Hematopoietic multipotent progenitor cell treated with erythropoietin and hydrocortisone succinate and interleukin-3 and kit ligand, for 6 days (in vitro differentiated cells): Measurements from ENCODE around the gene ZNF827.

ENCODE experiments used
- DNase-seq: peaks from one replicate; pipeline ENCODE4 v3.0.0-alpha.2; 2015

The ZNF827 gene

DNA sequence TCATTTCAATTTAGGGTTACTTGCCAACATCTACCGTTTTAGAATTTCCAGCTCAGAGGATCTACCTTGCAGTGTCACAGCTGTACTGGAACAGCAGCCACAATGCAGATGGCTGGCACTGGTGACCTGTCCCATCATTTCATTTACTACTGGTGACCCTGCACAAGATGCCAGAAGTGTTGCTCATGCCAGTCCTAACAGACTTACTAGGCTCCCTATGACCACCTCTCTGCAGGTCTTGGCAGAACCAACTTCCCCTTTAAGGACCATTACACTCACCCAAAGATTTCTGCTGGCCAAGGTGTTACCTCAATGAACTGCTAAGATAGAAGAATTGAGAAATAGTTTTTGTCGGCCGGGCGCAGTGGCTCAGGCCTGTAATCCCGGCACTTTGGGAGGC lies 151.8 kb downstream of the ZNF827 start:
- no peak for DNase-seq

DNA sequence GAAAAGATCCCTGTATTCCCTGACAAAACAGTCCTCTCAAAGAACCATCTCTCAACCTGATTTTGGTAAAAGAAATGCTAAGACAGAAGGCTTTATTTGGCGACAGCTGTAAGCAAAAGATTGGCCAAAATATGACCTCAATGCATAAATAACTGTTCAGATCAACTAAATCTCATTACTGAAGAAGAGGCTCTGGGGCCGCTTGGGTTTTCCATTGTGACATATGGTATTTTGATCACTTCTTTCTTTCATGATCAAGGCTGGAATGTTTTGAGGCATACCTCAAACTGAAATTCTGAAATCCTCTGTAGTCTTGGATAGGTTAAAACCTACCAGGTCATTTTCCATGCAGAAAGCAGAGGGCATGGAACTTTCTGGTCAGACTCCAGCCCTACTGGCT lies 152.4 kb downstream of the ZNF827 start:
- DNase-seq: no peak

DNA sequence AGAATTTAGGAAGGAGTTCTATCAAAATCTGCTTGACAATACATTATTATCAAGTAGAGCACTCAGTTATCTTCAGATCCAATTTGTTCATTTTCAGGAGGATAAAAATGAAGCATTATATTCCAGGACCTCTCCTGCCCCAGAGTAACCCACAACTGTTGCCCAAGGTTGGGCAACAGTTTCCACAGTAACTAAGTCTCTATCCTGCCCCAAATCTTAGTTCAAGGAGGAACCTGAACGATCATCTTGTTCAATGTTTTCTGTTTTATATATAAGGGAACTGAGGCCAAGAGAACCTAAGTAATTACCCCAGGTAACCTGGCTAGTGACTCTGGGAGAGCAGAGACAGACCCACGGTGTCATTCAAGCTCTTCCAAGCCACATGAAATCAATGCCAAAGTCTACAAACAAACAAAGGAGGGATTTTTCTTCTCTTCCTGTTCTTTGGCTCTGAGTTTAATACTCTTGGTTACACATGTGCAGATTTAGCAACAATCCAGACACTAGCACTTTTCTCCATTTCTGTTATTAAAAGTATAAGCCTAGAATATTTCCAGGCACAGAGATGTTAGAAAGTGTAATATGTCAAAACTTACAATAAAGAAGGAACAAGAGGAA lies 153.1 kb downstream of the ZNF827 start:
- DNase-seq: no peak

DNA sequence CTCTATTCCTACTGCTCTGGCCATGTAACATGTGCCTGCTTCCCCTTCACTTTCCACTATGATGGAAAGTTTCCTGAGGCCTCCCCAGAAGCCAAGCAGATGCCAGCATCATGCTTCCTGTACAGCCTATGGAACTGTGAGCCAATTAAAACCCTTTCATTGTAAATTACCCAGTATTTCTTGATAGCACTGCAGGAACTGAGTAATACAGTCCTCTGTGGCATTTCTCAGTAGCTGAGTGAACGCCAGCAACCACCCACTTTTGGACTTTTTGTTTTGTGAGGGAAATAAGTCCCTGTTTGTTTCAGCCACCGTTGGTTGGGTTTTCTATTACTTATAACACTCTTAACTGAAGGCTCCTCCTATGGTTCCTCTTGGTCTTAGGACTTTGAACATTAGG lies 154.6 kb downstream of the ZNF827 start:
- no peak for DNase-seq

DNA sequence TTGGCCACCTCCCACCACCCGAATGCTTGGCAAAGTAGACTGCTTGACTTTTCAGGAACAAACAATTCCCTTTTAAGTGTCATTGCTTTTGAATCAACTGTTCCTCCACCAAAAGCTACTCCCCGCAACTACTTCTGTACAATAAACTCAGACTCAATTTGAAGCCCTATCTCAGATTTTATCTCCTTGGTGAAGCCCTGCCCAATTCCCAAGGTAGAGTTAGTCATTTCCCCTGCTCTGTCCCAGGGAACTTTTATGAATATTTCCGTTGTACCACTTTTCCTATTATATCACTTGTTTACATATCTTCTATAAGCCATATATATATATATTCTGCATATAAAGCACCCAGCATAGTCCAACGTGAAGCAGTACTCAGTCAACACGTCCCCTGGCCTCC lies 155.9 kb downstream of the ZNF827 start:
- no peak for DNase-seq

DNA sequence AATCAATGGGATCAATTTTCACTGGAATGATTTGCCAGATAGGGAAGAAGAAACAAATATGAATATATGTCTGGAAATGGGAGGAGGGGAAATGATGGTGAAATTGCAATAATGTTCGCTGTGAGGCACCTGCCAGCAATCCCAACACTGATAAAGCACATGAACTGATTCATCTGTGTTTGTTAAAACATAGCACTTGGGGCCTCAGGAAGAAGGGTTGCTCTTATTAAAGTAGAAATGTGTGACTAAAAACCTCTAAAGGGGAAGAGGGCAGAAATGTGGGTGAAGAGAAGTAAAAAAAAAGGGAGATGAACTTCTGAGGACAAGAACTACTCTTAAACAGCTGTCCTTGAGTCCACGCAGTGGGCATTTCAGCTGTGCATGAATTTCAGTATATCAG lies 157.3 kb downstream of the ZNF827 start:
- no peak for DNase-seq

DNA sequence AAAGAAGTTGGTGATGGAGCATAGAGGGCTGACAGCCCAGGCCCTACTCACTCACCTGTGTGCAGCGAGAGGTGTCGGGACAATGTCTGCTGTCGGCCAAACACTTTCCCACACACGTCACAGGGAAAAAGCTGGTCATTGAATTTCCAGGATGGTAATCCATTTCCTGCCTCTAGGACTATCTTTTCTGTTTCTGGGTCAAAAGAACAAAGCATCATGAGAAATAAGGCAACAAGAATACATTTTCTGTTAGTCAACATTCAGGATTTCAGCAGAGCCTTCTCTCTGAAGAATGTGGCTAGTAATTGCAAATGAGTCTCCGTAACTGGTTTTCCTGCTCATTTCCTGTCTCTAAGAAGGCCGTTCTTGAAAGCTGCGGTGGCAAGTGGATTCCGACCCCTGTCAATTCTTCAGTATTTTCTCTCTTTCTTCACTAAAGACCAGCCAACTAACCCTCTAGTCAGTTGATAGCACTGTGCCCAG lies 159.3 kb downstream of the ZNF827 start:
- DNase-seq: no peak

DNA sequence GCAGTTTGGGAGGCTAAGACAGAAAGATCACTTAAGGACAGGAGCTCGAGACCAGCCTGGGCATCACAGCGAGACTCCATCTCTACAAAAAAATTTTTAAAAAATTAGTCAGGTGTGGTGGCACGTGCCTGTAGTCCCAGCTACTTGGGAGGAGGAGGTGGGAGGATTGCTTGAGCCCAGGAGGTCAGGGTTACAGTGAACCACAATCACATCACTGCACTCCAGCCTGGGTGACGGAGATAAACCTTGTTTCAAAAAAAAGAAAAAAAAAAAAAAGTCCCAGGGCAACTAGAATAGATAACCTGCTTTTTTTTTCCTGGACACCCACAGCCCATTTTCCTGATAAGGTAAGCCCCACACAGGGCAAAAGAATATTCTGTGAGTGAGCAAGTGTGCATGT lies 162.4 kb downstream of the ZNF827 start:
- DNase-seq: peak; percentile 68

DNA sequence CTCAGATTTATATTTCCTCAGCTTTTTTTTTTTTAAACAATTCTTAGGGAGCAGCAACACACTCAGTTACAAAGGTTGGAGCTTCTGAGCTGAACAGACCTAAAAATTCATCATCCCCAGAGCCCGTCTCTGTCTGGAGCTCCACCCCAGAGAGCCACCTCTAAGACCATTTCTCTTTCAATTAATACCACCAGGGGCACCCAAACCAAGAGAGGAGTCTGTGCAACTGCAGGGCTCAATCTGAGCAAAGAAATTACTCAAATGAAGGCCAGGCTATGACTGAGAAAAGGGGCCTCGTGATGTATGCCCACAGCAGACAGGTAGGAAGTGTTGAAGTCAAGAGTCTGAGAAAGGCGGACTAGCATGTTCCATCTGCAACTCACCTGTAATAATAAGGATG lies 163.2 kb downstream of the ZNF827 start:
- DNase-seq: no peak

DNA sequence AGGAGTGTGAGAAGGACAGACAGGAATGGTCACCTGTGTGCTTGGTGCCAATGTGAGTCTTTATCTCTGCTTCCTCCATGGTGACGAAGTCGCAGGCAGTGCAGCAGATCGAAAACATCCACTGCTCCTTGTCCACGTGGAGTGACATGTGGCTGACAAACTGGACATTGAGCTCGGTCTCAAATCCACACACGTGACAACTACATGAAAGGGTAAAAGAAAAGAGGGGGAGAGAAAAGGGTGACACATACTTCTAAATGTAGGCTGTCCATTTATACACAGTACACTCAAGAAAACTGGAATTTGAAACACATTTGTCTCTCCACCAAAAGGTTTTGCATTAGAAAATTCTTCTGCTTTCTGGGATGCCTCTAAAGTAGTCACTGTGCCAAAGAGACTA lies 164.2 kb downstream of the ZNF827 start:
- no peak for DNase-seq

DNA sequence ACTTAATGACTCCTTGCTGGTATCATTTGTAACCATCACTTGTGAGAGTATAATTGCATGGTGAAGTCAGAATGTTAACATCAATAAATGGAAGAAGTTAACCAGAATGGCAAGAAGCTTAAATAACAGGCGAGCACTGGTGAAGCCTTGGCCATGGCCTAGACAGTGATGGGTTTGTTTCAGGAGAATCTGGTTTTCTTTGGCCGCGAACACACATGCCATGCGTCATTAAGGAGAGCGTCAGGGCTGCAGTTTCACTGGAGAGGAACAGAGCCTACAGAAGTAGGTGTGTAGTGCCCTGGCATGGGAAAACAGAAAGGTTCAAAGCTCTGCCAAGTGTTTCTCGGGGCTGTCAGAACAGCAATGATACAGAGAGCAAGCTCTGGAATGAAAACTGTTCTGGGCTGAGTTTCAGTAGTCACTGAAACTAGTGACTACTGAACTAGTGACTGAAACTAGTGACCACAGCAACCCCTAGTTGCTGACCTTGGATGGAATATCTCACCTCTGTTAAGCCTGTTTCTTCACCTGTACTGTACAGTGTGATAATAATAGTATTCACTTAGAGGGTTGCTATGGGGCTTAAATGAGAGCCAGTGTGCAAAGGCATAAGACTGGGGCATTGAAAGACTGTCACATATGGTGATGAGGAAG lies 164.9 kb downstream of the ZNF827 start:
- DNase-seq: no peak

DNA sequence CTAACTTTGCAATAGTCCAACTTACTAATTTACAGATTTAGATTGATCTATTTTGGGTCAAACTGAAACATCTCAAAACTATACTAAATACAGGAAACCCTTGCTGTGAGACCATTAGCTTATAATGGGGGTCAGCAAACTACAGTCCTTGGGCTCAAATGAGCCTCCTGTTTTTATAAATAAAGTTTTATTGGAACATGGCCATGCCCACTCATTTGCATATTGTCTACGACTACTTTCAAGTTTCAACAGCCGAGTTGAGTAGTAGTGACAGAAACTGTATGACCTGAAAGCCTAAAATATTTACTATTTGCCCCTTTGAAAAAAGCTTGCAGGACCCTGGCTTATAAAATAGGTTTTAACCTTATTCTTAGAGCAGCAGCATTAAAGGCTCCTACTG lies 166.3 kb downstream of the ZNF827 start:
- DNase-seq: no peak

DNA sequence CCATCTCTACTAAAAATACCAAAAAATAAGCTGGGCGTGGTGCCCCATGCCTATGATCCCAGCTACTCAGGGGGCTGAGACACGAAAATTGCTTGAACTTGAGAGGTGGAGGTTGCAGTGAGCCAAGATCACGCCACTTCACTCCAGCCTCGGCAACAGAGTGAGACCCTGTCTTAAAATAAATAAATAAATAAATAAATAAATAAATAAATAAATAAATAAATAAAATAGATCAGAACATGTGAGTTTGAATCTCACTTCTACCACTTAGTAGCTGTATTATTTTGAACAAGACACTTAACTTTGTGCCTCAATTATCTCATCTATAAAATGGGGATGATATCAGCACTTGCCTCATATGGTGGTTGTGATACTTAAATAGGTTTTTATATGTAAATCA lies 168.5 kb downstream of the ZNF827 start:
- no peak for DNase-seq

DNA sequence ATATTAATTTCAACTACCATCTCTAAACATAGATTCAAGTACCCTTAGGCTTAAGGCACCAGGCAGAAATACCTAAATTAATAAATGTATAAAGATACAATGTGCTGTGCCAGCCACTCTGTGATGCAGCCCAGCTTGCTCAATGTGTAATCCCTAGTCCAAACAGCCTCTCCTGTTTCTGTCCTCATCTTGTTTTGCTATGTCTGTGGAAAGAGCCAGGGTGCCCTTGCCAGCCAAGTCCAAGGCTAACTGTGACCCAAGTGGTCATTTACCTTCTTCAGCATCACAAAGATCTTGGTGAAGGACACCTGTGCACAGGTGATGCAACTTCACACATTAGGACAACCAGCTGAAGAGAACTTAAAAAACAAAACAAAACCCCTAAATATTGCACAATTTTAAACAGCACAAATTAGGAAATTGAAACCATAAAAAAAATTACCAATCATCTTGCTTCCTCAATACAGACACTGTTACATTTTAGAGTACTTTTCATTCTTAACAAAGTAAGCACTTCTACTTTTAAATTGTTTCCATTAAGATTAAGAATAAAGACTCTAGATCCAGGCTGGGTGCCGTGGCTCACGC lies 169.1 kb downstream of the ZNF827 start:
- DNase-seq: no peak

DNA sequence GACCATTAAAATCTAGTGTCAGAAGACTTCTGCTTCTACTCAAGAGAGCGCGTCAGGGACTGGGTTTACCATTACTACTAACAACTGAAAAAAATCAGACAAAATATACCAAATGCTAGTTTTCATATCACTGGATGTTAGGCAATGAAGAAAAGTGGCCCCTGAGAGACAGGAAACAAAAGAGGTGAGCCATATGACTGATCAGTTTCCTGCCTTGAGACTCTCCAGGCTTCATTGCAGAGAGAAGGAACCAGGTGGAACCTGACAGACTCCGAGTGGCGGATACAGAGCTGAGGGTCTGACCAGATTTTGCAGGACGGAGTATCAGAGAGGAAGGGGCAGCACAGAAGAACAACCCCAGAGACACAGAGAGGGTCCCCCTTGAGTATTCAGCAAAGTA lies 172.3 kb downstream of the ZNF827 start:
- DNase-seq: no peak

DNA sequence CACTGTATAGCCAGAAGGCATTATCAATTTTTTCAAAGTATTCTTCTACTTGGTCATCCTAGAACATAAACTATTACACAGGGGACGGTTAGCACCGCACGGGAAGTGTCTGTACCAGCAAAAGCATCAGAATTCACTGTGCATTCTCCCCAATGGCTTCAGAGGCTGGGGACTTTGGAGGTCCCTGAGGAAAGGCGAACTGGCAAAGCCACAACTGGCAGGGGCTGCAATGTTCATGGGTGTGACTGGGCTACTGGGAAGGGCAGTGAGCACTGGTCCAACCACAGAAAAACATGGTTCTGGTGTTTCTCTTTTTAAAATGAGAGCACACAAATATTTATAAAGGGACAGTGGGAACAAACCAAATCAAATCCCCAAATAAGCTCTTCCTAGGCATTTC lies 175.2 kb downstream of the ZNF827 start:
- no peak for DNase-seq

DNA sequence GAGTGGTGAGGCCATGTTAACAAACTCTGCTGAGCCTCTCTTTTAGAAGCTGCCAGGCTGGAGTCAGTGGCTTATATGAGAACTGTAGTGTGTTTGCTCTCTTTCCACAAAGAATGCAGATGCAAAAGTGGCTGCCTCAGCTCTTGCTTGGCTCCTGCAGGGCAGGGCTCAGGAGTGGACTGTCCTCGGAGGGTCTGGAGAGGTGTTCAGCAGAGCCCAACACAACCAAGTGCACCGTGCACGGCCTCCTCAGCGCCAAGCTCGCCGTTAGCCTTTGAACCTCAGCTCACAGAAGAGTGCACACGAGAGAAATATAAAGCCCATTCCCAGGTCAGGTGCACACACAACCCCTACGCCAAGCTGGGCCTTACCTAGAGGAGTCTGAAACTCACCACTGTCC lies 175.9 kb downstream of the ZNF827 start:
- no peak for DNase-seq

DNA sequence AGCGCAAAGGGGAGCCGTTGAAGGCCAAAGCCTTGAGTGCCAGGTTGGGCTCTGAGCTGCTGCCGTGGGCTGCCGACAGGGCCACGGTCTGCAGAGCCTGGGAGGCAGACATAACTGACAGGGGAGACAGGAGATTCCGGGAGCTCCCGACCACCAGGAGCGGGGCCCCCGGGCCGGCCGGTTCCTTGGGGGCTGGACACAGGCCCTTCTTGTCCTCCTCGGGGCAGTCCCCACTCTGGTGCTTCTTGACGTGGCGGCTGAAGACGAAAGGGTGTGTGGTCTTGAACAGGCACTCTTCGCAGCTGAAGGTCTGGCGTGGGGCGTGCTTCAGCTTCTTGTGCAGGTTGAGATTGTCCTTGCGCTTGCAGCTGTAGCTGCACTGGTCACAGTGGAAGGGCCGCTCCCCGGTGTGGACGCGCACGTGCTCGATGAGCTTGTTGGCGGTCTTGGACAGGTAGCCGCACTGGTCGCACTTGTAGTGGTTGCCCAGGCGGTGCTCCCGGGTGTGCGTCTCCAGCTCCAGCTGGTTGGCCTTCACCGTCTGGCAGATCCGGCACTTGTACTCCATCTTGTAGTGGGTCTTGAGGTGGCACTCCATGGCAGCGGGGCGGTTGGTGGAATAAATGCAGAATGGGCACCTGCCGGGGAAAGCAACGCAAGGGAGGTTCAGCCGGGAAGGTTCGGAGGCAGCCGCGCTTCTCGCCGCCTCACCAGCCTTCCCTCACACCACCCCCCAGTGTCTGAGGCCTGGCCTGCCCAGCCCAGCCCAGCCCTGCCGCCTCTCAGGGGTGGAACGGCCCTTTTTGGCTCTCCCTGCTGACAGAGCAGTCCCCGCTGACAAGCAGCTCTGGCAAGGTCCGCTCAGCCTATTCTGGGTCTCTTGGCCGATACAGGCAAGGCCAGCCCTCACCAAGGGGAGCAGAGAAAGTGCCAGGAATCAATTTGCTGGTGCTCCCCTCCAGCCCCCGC lies 177.4 kb downstream of the ZNF827 start:
- DNase-seq: no peak

DNA sequence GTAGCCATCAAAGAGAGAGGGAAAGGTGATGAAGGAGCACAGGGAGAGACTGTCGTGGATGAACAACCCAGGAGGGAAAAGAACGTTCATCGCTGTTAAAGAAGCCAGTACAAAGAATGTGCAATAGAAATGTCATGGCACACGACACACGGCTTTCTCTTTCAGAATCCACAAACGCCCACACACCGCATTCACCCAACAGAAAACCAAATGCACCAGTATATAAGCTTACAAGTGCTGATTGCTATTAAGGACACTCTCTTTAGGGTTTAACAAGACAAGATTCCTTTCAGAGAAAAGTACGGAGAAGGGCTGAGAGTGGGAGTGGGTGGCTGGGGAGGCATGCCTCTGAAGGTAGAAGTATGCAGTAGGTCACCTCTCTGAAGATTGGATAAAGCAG lies 178.4 kb downstream of the ZNF827 start:
- DNase-seq: no peak

DNA sequence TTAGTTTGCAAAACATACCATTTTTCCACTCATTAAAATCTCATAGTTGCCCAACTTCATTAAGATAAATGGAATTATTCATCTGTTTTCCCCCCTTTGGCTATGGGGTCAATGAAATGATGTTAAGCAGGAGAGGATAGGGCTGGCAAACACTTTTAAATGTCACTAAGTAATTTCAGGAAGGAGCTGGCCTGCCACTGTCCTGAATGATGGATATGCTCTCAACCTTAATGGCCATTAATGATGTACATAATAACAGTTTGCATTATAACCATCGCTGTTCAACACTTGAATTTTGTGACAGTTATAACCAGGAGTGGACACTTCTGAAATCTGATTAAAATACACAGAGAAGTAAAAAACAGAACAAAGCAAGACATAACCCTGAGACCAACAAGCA lies 181.4 kb downstream of the ZNF827 start:
- DNase-seq: no peak

DNA sequence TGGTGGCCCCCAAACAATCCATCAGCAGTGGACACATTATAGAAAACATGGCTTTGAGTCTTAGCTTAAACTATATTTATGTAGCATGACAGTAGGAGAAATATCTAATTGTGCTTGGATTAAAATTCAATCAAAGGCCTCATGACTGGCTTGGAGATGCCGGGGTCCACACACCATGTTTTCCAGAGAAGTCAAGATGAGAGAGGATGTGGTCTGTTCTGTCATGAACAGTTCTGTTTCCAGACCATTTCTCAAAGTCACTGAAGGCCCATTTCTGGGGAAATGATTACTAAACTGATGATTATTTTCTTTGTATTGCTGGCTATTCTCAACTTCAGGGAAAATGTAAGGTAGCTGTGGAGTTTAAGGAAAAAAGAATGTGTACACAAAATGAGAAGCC lies 182.4 kb downstream of the ZNF827 start:
- no peak for DNase-seq

DNA sequence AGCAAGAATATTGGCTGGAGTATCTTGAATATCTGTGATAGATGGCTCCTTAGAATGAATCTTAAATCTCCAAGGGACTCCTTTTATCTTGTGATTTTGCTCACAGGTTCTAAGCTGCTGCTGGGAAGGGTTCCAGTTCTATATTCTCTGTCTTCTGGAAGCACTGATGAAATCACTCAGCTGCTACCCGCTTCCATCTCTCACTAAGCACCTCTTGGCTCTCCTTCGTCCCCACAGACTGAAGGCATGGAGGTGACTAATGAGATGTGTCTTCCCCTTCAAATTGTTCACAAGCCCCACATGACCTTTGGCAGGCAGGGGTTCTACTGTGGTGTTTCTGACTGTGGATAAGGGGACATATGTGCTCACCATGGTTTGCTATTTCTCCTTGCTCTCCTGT lies 182.8 kb downstream of the ZNF827 start:
- DNase-seq: no peak

DNA sequence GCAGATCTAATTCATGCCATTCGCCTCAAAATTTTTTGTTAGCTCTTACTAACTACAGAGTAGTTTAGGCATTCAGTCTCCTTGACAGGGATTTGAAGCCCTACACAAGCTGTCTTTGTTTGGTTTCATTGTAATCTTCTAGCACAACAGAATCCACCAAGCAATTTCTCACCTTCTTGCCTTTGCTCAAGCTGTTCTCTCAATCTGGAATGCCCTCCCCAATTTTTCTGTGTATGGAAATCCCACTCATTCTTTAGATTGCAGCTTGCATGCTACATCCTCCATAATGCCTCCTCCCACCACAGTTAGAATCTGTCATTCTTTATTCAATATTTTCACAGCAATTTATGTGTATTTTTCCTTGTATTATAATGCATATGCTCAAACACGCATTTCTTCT lies 195.0 kb downstream of the ZNF827 start:
- no peak for DNase-seq

DNA sequence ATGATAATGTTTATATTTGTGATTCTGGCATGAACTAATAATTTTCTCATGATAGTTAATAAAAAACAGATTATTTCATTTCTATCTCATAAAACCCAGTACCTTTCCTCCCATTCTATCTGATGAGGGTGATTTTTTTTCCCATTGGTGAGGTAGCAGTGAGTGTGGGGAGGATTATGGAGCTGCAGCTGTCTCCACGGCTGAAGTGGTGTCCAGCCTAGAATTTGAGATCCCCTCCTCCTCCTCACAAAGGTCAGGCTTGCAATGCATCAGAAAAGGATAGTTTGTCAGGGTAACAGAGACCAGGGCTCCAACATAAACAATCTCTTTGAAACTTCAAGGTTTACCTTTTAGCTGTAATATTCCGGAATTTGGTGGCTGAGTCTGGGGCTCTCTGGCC lies 197.8 kb downstream of the ZNF827 start:
- no peak for DNase-seq
